Small intestine (tissue), 7 donors: ENCODE measurements around the gene METTL26. TPM values are rescaled to one million over a fixed set of nuclear protein-coding genes. Genes with fewer than 3 reads are reported as not detected.

Experiments used
- DNase-seq, 2 donors: peaks; one replicate each; pipeline versions ENCODE4 v3.0.0 to v3.0.0-alpha.2; 2013
- FAIRE-seq: peaks from 2 replicates; lab custom pipeline; 2012; peaks lifted over from hg19 to GRCh38; lab: Jason Lieb, UNC
- H3K27ac ChIP-seq, 3 donors: one replicate each; pipeline ENCODE4 v1.5.1; 2013; ENCODE audit warnings: low read length in 2 of 3, mild to moderate bottlenecking in 2 of 3, control low read depth in 1 of 3, inconsistent platforms in 1 of 3, low read depth in 1 of 3, moderate library complexity in 1 of 3
- H3K27me3 ChIP-seq, 3 donors: one replicate each; pipeline ENCODE4 v1.6.1; 2013; ENCODE audit warnings: low read length in 3 of 3, inconsistent platforms in 1 of 3; ENCODE audit not compliant: control insufficient read depth in 3 of 3, insufficient read depth in 3 of 3
- H3K36me3 ChIP-seq, 3 donors: one replicate each; pipeline ENCODE4 v1.6.1; 2013; ENCODE audit warnings: low read length in 3 of 3, inconsistent platforms in 1 of 3, low read depth in 1 of 3, mild to moderate bottlenecking in 1 of 3, moderate library complexity in 1 of 3; ENCODE audit not compliant: control insufficient read depth in 3 of 3, insufficient read depth in 2 of 3
- H3K4me1 ChIP-seq, 3 donors: one replicate each; pipeline ENCODE4 v1.6.1; 2013; ENCODE audit warnings: low read length in 2 of 3, inconsistent platforms in 1 of 3, low read depth in 1 of 3, mild to moderate bottlenecking in 1 of 3, moderate library complexity in 1 of 3; ENCODE audit not compliant: control insufficient read depth in 3 of 3, insufficient read depth in 2 of 3
- H3K4me3 ChIP-seq, 3 donors: one replicate each; pipeline ENCODE4 v1.5.1; 2013; ENCODE audit warnings: low read length in 3 of 3, control low read depth in 1 of 3, inconsistent platforms in 1 of 3, low read depth in 1 of 3, mild to moderate bottlenecking in 1 of 3, moderate library complexity in 1 of 3
- H3K9me3 ChIP-seq, 2 donors: one replicate each; pipeline ENCODE4 v1.6.1; 2013; ENCODE audit warnings: low read depth in 1 of 2, low read length in 1 of 2; ENCODE audit not compliant: control insufficient read depth in 2 of 2, insufficient read depth in 1 of 2
- WGBS, 3 donors: extraction: QIAGEN DNeasy Blood & Tissue Kit; methylation state at CpG; one replicate each; pipeline ENCODE4 v1.1.7; 2013; 5-methylcytosine and 5-hydroxymethylcytosine counted together
- polyA plus RNA-seq, 4 donors: library from polyadenylated mRNA; stranded (reverse) in 3 of 4; unstranded in 1 of 4; fragments of 200-250 nt in 3 of 4; fragments of 120-200 nt in 1 of 4; gene quantifications; one replicate each; pipeline versions ENCODE4 v1.2.1 to v1.2.3, GENCODE V29; 2013
- donor health status: healthy with polysubstance abuse.
- donor health status: control.
- donor health status: control.
- donor health status: Bipolar disorder and iron deficiency.
- donor health status: healthy.

Gene METTL26
- polyA plus RNA-seq, 4 donors = 54.4 to 135 (median 113) TPM

DNA sequence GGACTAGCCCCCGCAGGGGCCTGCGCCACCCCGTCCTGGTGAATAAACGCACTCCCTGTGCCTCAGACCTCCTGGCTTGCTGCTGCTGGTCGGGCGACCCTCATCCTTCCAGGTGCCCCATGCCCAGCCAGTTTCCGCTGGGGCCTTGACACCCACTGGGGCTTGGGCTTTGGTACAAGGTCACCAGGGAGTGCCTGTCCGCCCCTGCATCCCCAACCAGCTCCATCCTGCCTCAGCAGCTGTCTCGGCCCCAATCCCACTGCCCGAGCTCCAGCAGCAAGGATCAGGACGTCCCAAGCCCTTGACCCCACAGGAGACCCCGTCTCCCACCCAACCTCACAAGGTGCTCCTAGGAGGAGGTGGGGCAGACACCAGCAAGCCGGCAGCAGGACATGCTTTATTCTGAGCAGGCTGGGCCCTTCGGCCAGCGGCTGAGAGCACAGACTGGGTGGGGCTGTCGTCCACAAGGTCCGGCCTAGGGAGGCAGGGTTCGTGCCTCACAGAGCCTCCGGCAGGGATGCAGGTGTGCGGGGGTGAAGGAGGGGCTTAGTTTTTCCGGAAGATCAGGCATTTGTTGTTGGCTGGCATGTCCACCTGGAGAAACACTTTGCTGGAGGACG is 1.9 kb downstream of the METTL26 start:
- no peaks in the 10 kb centered on the region for H3K9me3 ChIP-seq
- WGBS, 3 donors = 86 to 93% (median 89%) methylated on average over 19 to 22 of the region's 22 CpGs
- H3K27ac ChIP-seq = no peak overlapping the region
- H3K4me1 ChIP-seq = peaks cover 0 to 42% (median 3%) of the 10 kb centered on the region in 3 donors
- H3K4me3 ChIP-seq = no peak overlapping the region
- peaks cover 0 to 30% (median 0%) of the 10 kb centered on the region in 3 donors for H3K36me3 ChIP-seq
- FAIRE-seq (no peak), DNase-seq (no peak)
- H3K27me3 ChIP-seq = no peaks in the 10 kb centered on the region

DNA sequence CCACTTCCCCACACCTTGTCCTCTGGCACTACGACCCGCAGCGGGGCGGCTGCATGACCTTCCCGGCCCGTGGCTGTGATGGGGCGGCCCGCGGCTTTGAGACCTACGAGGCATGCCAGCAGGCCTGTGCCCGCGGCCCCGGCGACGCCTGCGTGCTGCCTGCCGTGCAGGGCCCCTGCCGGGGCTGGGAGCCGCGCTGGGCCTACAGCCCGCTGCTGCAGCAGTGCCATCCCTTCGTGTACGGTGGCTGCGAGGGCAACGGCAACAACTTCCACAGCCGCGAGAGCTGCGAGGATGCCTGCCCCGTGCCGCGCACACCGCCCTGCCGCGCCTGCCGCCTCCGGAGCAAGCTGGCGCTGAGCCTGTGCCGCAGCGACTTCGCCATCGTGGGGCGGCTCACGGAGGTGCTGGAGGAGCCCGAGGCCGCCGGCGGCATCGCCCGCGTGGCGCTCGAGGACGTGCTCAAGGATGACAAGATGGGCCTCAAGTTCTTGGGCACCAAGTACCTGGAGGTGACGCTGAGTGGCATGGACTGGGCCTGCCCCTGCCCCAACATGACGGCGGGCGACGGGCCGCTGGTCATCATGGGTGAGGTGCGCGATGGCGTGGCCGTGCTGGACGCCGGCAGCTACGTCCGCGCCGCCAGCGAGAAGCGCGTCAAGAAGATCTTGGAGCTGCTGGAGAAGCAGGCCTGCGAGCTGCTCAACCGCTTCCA is 2.6 kb downstream of the METTL26 start:
- no peaks in the 10 kb centered on the region for H3K9me3 ChIP-seq
- H3K4me1 ChIP-seq = peaks cover 0 to 42% (median 3%) of the 10 kb centered on the region in 3 donors
- no peak for DNase-seq
- no peak overlapping the region for H3K4me3 ChIP-seq
- FAIRE-seq = no peak
- no peak overlapping the region for H3K27ac ChIP-seq
- 97% methylated on average over 53 to 74 of the region's 74 CpGs for WGBS, 3 donors
- H3K36me3 ChIP-seq = peaks cover 0 to 36% (median 0%) of the 10 kb centered on the region in 3 donors
- H3K27me3 ChIP-seq = no peaks in the 10 kb centered on the region

DNA sequence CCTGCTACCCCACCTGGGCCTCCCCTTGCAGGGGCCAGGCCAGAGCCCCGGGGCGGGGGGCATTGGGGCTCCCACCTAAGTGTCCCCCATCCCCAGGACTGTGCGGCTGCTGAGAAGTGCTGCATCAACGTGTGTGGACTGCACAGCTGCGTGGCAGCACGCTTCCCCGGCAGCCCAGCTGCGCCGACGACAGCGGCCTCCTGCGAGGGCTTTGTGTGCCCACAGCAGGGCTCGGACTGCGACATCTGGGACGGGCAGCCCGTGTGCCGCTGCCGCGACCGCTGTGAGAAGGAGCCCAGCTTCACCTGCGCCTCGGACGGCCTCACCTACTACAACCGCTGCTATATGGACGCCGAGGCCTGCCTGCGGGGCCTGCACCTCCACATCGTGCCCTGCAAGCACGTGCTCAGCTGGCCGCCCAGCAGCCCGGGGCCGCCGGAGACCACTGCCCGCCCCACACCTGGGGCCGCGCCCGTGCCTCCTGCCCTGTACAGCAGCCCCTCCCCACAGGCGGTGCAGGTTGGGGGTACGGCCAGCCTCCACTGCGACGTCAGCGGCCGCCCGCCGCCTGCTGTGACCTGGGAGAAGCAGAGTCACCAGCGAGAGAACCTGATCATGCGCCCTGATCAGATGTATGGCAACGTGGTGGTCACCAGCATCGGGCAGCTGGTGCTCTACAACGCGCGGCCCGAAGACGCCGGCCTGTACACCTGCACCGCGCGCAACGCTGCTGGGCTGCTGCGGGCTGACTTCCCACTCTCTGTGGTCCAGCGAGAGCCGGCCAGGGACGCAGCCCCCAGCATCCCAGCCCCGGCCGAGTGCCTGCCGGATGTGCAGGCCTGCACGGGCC is 3.4 kb downstream of the METTL26 start:
- FAIRE-seq (no peak), DNase-seq (no peak)
- Histone ChIP-seq H3K27ac (no peak overlapping the region), H3K36me3 (peaks cover 0 to 44% (median 0%) of the 10 kb centered on the region in 3 donors), H3K4me3 (no peak overlapping the region), H3K4me1 (peaks cover 0 to 36% (median 3%) of the 10 kb centered on the region in 3 donors), H3K27me3 (no peaks in the 10 kb centered on the region), H3K9me3 (no peaks in the 10 kb centered on the region)
- 93 to 94% (median 94%) methylated on average over 63 to 67 of the region's 67 CpGs for WGBS, 3 donors

DNA sequence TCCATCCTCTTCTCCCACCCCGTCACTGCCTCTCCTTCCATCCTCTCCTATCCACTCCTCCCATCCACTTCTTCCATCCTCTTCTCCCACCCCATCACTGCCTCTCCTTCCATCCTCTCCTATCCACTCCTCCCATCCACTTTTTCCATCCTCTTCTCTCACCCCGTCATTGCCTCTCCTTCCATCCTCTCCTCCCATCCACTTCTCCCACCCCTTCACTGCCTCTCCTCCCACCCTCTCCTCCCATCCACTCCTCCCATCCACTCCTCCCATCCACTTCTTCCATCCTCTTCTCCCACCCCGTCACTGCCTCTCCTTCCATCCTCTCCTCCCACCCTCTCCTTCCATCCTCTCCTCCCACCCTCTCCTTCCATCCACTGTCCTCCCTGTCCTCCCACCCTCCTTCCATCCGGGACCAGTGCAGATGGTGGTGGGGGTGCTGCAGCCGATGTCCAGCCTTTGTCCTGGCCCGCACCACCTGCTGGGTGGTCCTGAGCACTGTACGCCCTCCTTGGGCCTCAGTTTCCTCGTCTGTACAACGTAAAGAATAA is 4.2 kb downstream of the METTL26 start:
- no peak for DNase-seq
- FAIRE-seq = no peak
- WGBS, 3 donors = 45 to 57% (median 49%) methylated on average over 9 of the region's 9 CpGs

DNA sequence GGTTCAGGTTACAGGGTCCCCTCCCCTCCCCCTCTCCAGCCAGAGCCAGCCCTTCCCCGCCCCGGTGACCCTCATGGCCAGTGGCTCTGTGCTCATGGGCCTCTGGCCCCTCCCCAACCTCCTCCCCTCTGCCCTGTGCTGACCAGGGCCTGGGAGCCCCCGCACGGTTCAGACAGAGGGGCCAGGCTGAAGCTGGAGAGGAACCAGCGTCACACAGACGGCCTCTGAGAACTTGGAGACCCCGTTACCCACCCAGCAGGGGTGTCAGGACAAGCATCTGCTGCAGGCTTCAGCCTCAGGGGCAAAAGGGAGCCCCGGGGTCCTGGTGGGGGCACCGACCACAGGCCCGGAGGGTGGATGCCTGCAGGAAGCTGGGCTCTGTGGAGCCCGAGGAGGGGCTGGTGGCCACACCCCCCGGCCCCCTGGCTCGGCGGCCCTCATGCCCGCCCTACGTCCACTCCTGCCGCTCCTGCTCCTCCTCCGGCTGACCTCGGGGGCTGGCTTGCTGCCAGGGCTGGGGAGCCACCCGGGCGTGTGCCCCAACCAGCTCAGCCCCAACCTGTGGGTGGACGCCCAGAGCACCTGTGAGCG is 5.2 kb downstream of the METTL26 start, which contains the start of gene WFIKKN1:
TSS of gene WFIKKN1 (plus strand) at position 171 of the 591 bp plus-strand sequence. CDS start at position 440, 269 bp downstream.
- Histone ChIP-seq H3K27me3 (no peaks in the 10 kb centered on the region), H3K4me3 (no peak within 1 kb of the TSS), H3K27ac (no peak within 1 kb of the TSS), H3K9me3 (no peaks in the 10 kb centered on the region), H3K36me3 (peaks cover 0 to 61% (median 5%) of the 10 kb centered on the region in 3 donors), H3K4me1 (peaks cover 0 to 30% (median 3%) of the 10 kb centered on the region in 3 donors)
- no peak for FAIRE-seq
- 3 to 6% (median 4%) methylated on average over 22 to 23 of the region's 23 CpGs for WGBS, 3 donors
- peak; percentile 33 to 48 for DNase-seq

More for the DNA sequence above, 4.2 kb downstream of the METTL26 start:
- Histone ChIP-seq H3K4me3 (no peak overlapping the region), H3K36me3 (peaks cover 0 to 52% (median 3%) of the 10 kb centered on the region in 3 donors), H3K9me3 (no peaks in the 10 kb centered on the region), H3K4me1 (peaks cover 0 to 30% (median 3%) of the 10 kb centered on the region in 3 donors), H3K27me3 (no peaks in the 10 kb centered on the region), H3K27ac (no peak overlapping the region)

DNA sequence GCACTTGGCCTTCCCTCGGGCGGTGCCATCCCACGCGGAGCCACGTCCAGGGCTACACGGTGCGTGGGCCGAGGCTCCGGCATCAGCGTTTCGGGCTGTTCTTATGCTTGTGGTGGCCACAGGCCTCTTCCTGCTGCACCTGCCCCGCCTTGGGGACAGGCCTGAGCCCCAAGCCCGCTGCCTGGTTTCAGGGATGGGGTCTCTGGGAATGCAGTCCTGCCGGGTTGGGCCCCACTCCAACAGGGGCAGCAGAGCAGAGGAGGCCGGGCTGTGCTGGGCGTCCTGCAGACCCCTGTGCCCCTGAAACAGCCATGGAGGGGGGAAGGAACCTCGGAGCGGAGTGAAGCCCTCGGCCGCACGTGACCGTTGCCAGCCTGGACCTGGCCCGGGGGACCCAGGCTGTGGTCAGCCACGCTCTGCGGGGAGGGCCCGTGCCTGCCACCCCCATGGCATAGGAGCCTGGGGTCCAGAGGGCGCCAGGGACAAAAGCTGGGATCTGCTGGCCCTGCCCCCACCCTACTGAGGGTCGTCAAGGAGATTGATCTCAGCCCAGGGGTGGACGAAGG is 5.8 kb downstream of the METTL26 start:
- FAIRE-seq = no peak
- peaks cover 0 to 27% (median 3%) of the 10 kb centered on the region in 3 donors for H3K4me1 ChIP-seq
- H3K27ac ChIP-seq = no peak overlapping the region
- H3K9me3 ChIP-seq = no peaks in the 10 kb centered on the region
- 44 to 58% (median 46%) methylated on average over 24 to 29 of the region's 29 CpGs for WGBS, 3 donors
- peaks cover 0 to 66% (median 5%) of the 10 kb centered on the region in 3 donors for H3K36me3 ChIP-seq
- no peaks in the 10 kb centered on the region for H3K27me3 ChIP-seq
- H3K4me3 ChIP-seq = no peak overlapping the region
- peak in 1 of 2 donors; percentile 20 for DNase-seq

DNA sequence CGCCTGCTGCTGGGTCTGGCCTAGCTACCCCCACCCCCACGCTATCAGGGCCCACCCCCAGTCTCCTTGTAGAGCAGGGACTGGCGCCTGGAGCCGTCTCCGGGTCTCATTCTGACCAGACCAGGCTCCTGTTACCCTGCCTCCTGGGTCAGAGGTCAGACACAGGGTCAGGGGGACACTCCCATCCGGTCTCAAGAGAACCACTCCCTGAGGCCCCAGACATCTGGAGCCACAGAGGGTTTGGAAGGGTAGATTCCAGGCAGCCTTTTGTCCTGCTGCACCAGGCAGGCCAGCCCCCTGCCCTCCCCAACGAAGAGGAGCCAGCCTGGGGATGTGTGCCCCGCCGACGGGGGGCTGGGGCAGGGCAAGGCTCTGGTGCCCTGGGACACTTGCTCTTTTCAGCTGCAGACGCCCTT is 6.3 kb downstream of the METTL26 start:
- H3K9me3 ChIP-seq = no peaks in the 10 kb centered on the region
- H3K27ac ChIP-seq = no peak overlapping the region
- peaks cover 0 to 70% (median 5%) of the 10 kb centered on the region in 3 donors for H3K36me3 ChIP-seq
- H3K4me1 ChIP-seq = peaks cover 0 to 22% (median 3%) of the 10 kb centered on the region in 3 donors
- H3K4me3 ChIP-seq = no peak overlapping the region
- no peaks in the 10 kb centered on the region for H3K27me3 ChIP-seq
- WGBS, 3 donors = 41 to 47% (median 46%) methylated on average over 11 of the region's 11 CpGs
- DNase-seq = no peak
- FAIRE-seq = no peak
